ENCODE measurements around the gene MRPL49. TPM values are rescaled to one million over a fixed set of nuclear protein-coding genes. Genes with fewer than 3 reads are reported as not detected.

The MRPL49 gene
- total and polyA plus RNA-seq, 2 experiments from 2014 or later, result 27.7 to 61.9 TPM

GRCh38 chr11:65095427-65095826, 26.7 kb upstream of the MRPL49 start:
- Histone ChIP-seq H3K4me2 (peak overlapping the region; percentile 72; the same call in 1 of the 2 replicates), H3K4me3 (peak overlapping the region; percentile 96)
- TF ChIP-seq CREB1 (CRISPR knock-in tag; IDR thresholded peaks at IDR 0.05; ENCODE audit: low read depth) (no peak), ETS1 (IDR thresholded peaks at IDR 0.05) (no peak), JUNB (IDR thresholded peaks at IDR 0.05; ENCODE audit: unreplicated experiment) (no peak), EZH2phosphoT487 (IDR thresholded peaks at IDR 0.05; ENCODE audit: unreplicated experiment) (no peak), EZH2 (IDR thresholded peaks at IDR 0.05; ENCODE audit: low read depth, unreplicated experiment) (no peak), ZNF331 (CRISPR knock-in tag; IDR thresholded peaks at IDR 0.05; ENCODE audit: low read depth) (no peak)

GRCh38 chr11:65095974-65096806, 25.9 kb upstream of the MRPL49 start, which contains the start of gene VPS51:
VPS51 (plus strand) TSS chr11:65096214; CDS start chr11:65096251, 37 bp downstream.
- ATAC-seq (peak; percentile 98), DNase-seq (ENCODE audit: low spot score) (peak; percentile 98)
- H3K36me3 Mint-ChIP-seq (ENCODE audit: low read depth), result peaks cover 4% of the 10 kb centered on the region; the same call in 2 of the 3 replicates
- peak within 1 kb of the TSS; percentile 99 for H2AFZ ChIP-seq
- H3K27me3 Mint-ChIP-seq (ENCODE audit: insufficient read depth, low read depth, poor library complexity), result peaks cover 6% of the 10 kb centered on the region
- H3K79me2 ChIP-seq (replicated peaks; ENCODE audit: insufficient read depth), result peaks cover 27% of the 10 kb centered on the region
- no peaks in the 10 kb centered on the region for H3K9me2 ChIP-seq (ENCODE audit: insufficient read depth)
- no peaks in the 10 kb centered on the region; the same call in 1 of the 2 replicates for H4K20me1 ChIP-seq (replicated peaks; ENCODE audit: insufficient read depth)
- H3K27ac ChIP-seq (ENCODE audit: low read depth), result peak within 1 kb of the TSS; percentile 96
- no peaks in the 10 kb centered on the region for H3K9me3 Mint-ChIP-seq
- H3K4me2 ChIP-seq, result peak within 1 kb of the TSS; percentile 72
- no peaks in the 10 kb centered on the region for H3K27me3 ChIP-seq (ENCODE audit: insufficient read depth)
- peak within 1 kb of the TSS; percentile 99 for H3K27ac Mint-ChIP-seq
- peaks cover 3% of the 10 kb centered on the region; the same call in 1 of the 2 replicates for H3K36me3 ChIP-seq (ENCODE audit: insufficient read depth)
- peak within 1 kb of the TSS; percentile 97 for H3K4me3 Mint-ChIP-seq
- H3K4me1 Mint-ChIP-seq, result peaks cover 2% of the 10 kb centered on the region; the same call in 2 of the 3 replicates
- H3K4me3 ChIP-seq, result peak within 1 kb of the TSS; percentile 96
- peaks cover 6% of the 10 kb centered on the region for H3K4me1 ChIP-seq (ENCODE audit: insufficient read depth)
- 0 out of 2 replicates have a peak, but pooled peaks cover 5% of the 10 kb centered on the region for H3F3A ChIP-seq (replicated peaks; ENCODE audit: low read depth)
- TF ChIP-seq NANOG (IDR thresholded peaks at IDR 0.05; ENCODE audit: borderline replicate concordance) (no peak), JUNB (IDR thresholded peaks at IDR 0.05; ENCODE audit: unreplicated experiment) (no peak), POLR2AphosphoS5 (IDR thresholded peaks at IDR 0.05; ENCODE audit: low read depth) (peak; percentile 78), REST (IDR thresholded peaks at IDR 0.05; ENCODE audit: unreplicated experiment) (no peak), STAT1 (IDR thresholded peaks at IDR 0.05; ENCODE audit: unreplicated experiment) (no peak), CTCF (conservative IDR thresholded peaks at IDR 0.05; ENCODE audit: low read depth in 2 of 2) (no peak), ZNF331 (CRISPR knock-in tag; IDR thresholded peaks at IDR 0.05; ENCODE audit: low read depth) (no peak), CREB1 (CRISPR knock-in tag; IDR thresholded peaks at IDR 0.05; ENCODE audit: low read depth) (peak; percentile 88)

More at GRCh38 chr11:65095427-65095826, 26.7 kb upstream of the MRPL49 start:
- Mint-ChIP-seq H3K36me3 (ENCODE audit: low read depth) (peaks cover 4% of the 10 kb centered on the region; the same call in 2 of the 3 replicates), H3K9me3 (no peaks in the 10 kb centered on the region), H3K27ac (peak overlapping the region; percentile 99), H3K27me3 (ENCODE audit: insufficient read depth, low read depth, poor library complexity) (peaks cover 6% of the 10 kb centered on the region), H3K4me3 (peak overlapping the region; percentile 97), H3K4me1 (peaks cover 2% of the 10 kb centered on the region; the same call in 2 of the 3 replicates)
- H3F3A ChIP-seq (replicated peaks; ENCODE audit: low read depth), result 0 out of 2 replicates have a peak, but pooled peaks cover 5% of the 10 kb centered on the region
- no peaks in the 10 kb centered on the region for H3K9me2 ChIP-seq (ENCODE audit: insufficient read depth)
- H4K20me1 ChIP-seq (replicated peaks; ENCODE audit: insufficient read depth), result no peaks in the 10 kb centered on the region; the same call in 1 of the 2 replicates
- peaks cover 27% of the 10 kb centered on the region for H3K79me2 ChIP-seq (replicated peaks; ENCODE audit: insufficient read depth)
- no peak for ATAC-seq
- H3K27ac ChIP-seq (ENCODE audit: low read depth), result peak overlapping the region; percentile 68; the same call in 1 of the 2 replicates
- H2AFZ ChIP-seq, result peak overlapping the region; percentile 99
- peaks cover 6% of the 10 kb centered on the region for H3K4me1 ChIP-seq (ENCODE audit: insufficient read depth)
- DNase-seq (ENCODE audit: low spot score), result no peak
- no peaks in the 10 kb centered on the region for H3K27me3 ChIP-seq (ENCODE audit: insufficient read depth)
- H3K36me3 ChIP-seq (ENCODE audit: insufficient read depth), result no peaks in the 10 kb centered on the region; the same call in 1 of the 2 replicates
